HFFc6 (cell line): ENCODE results near the gene TMEM134. TPM values are rescaled to one million over a fixed set of nuclear protein-coding genes. Genes with fewer than 3 reads are reported as not detected.

Source experiments
- DNase-seq: peaks from one replicate; pipeline ENCODE4 v3.0.0-alpha.2; 2018
- H3K27ac Mint-ChIP-seq: 2 replicates; pipeline ENCODE4 v1.8.0; 2020; ENCODE audit warnings: mild to moderate bottlenecking, mixed read lengths
- H3K27me3 Mint-ChIP-seq: 2 replicates; pipeline ENCODE4 v1.8.0; 2021; ENCODE audit warnings: mild to moderate bottlenecking, moderate library complexity, mixed read lengths; ENCODE audit not compliant: insufficient read depth
- H3K36me3 Mint-ChIP-seq: 2 replicates; pipeline ENCODE4 v1.8.0; 2021; ENCODE audit warnings: low read depth, mixed read lengths
- H3K4me1 Mint-ChIP-seq: 2 replicates; pipeline ENCODE4 v1.8.0; 2020; ENCODE audit warnings: low read depth, mixed read lengths
- H3K4me3 Mint-ChIP-seq: 2 replicates; pipeline ENCODE4 v1.8.0; 2020; ENCODE audit warnings: mild to moderate bottlenecking, moderate library complexity, mixed read lengths
- H3K9me3 Mint-ChIP-seq: 2 replicates; pipeline ENCODE4 v1.8.0; 2020; ENCODE audit warnings: mild to moderate bottlenecking, mixed read lengths
- CTCF ChIP-seq: fragments of 200-600 bp; sonication (generic); IDR thresholded peaks from 2 replicates; pipeline ENCODE4 v1.5.0; 2021; ENCODE audit warnings: antibody characterized with exemption, mild to moderate bottlenecking
- total RNA-seq, 6 experiments: library from RNA; stranded (reverse); fragmentation: NEBNext Ultra II Directional; extraction: Animal tissue kit (Norgen Biotek cat#: 25700); gene quantifications; 2 replicates in 1 of 6; 3 replicates in 5 of 6; pipeline ENCODE4 v1.2.3, GENCODE V29; 2021

TMEM134 gene
- total RNA-seq, 6 experiments from 2014 or later: 28.5 to 43.7 (median 32.2) TPM

DNA sequence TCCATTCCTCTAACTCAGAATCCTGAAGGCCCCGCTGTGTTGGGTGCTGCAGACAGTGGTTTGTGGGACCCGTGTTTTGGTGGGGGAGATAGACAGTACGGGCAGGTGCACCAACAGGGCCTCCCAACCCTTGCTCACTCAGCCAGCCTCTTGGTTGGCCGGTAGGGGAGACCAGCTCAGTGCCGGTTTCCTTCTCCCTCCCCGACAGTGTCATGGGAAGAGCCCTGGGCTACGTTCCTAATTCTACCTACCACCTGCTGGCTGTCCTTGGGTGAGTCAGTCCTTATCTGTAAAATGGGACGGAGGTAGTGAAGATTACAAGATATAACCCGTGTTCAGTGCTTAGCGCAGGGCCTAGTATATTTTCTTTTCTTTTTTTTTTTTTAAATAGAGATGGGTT lies 5.9 kb downstream of the TMEM134 start:
- H3K36me3 Mint-ChIP-seq: peaks cover 4% of the 10 kb centered on the region; the same call in 1 of the 2 replicates
- no peak overlapping the region for H3K27ac Mint-ChIP-seq
- H3K9me3 Mint-ChIP-seq: no peaks in the 10 kb centered on the region
- no peak for DNase-seq
- H3K27me3 Mint-ChIP-seq: peaks cover 2% of the 10 kb centered on the region
- H3K4me3 Mint-ChIP-seq: no peak overlapping the region
- no peak for TF ChIP-seq CTCF
- peaks cover 9% of the 10 kb centered on the region; the same call in 1 of the 2 replicates for H3K4me1 Mint-ChIP-seq

DNA sequence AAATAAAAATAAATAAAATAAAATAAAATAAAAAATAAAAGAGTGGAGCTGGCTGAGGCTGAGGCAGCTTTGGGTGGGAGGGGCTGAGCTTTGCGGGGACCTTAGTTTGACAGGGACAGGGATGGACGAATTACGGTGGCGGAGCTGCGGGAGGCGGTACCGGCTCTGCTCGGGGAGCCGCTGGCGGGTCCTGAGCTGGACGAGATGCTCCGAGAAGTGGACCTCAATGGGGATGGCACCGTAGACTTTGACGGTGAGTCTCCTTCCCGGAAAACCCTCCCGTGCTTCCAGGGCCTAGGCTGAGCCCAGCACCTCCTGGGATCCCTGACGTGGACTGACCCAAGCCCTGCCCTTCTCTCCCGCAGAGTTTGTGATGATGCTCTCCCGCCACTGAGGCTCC lies 10.8 kb downstream of the TMEM134 start:
- H3K27ac Mint-ChIP-seq: no peak overlapping the region
- H3K9me3 Mint-ChIP-seq: no peaks in the 10 kb centered on the region
- H3K4me1 Mint-ChIP-seq: no peaks in the 10 kb centered on the region
- peaks cover 2% of the 10 kb centered on the region for H3K27me3 Mint-ChIP-seq
- no peaks in the 10 kb centered on the region for H3K36me3 Mint-ChIP-seq
- H3K4me3 Mint-ChIP-seq: no peak overlapping the region
- TF ChIP-seq CTCF: no peak
- no peak for DNase-seq

DNA sequence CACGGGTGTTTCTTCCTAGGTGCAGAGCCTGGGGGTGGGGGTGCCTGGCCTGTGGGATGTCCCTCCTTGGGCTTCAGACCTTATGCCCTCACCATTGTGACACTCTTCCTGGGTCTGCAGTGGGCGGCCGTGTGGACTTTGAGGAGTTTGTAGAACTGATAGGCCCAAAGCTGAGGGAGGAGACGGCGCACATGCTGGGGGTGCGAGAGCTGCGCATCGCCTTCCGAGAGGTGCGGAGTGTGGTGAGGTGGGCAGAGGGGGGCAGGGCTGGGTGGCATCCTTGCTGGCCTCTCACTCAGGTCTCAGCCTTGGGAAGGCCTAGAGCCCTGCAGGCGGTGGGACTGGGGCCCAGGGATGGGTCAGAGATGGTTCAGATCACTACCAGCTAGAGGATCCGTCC lies 11.6 kb downstream of the TMEM134 start:
- TF ChIP-seq CTCF: no peak
- Mint-ChIP-seq H3K36me3 (no peaks in the 10 kb centered on the region), H3K4me3 (no peak overlapping the region), H3K4me1 (no peaks in the 10 kb centered on the region), H3K27me3 (peaks cover 2% of the 10 kb centered on the region), H3K9me3 (no peaks in the 10 kb centered on the region), H3K27ac (no peak overlapping the region)
- DNase-seq: no peak

GRCh38 chr11:67456068-67456705 lies 12.9 kb downstream of the TMEM134 start:
- Mint-ChIP-seq H3K27ac (no peak overlapping the region), H3K4me3 (no peak overlapping the region), H3K27me3 (peaks cover 5% of the 10 kb centered on the region), H3K9me3 (no peaks in the 10 kb centered on the region), H3K36me3 (no peaks in the 10 kb centered on the region), H3K4me1 (no peaks in the 10 kb centered on the region)
- no peak for DNase-seq
- TF ChIP-seq CTCF: no peak

DNA sequence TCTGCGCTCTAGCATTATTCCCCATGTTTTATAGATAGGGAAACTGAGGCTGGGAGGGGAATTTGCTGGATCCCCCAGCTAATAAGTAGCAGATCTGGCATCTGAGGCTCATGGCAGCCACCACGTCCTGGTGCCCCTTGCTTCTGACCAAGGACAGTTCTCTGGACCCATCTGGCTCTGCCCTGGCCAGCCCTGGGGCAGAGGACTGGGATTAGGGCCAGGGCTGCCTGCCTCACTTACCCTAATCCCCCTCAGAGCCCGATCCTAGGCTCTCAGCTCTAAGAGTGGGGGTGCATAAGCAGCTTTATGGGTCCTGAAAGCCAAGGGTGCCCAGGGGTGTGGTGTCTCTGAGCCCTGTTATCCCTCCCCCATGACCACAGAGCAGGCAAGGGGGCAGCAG lies 14.0 kb downstream of the TMEM134 start, which contains the start of gene CABP4:
TSS of gene CABP4 (plus strand) at position 301 of the 400 bp plus-strand sequence. CDS start at position 371, 70 bp downstream.
- DNase-seq: no peak
- Mint-ChIP-seq H3K4me3 (no peak within 1 kb of the TSS), H3K36me3 (no peaks in the 10 kb centered on the region), H3K27ac (no peak within 1 kb of the TSS), H3K4me1 (no peaks in the 10 kb centered on the region), H3K9me3 (no peaks in the 10 kb centered on the region), H3K27me3 (peaks cover 12% of the 10 kb centered on the region)
- no peak for TF ChIP-seq CTCF
